ENCODE measurements around the gene CEBPZ.

The CEBPZ gene

GRCh38 chr2:37250869-37251740 is 19.7 kb upstream of the CEBPZ start:
- DNase-seq (ENCODE audit: low spot score) (no peak), ATAC-seq (ENCODE audit: low read depth) (no peak)
- Histone ChIP-seq H3K9me3 (ENCODE audit: severe bottlenecking) (no peaks in the 10 kb centered on the region), H3K4me1 (ENCODE audit: insufficient read depth, poor library complexity, severe bottlenecking) (no peaks in the 10 kb centered on the region), H3K27me3 (ENCODE audit: insufficient read depth, poor library complexity, severe bottlenecking) (no peaks in the 10 kb centered on the region), H3K36me3 (ENCODE audit: low read depth) (peaks cover 99% of the 10 kb centered on the region), H3K4me3 (ENCODE audit: severe bottlenecking) (no peak overlapping the region), H3K27ac (ENCODE audit: poor library complexity, severe bottlenecking) (no peak overlapping the region)
- no peak for TF ChIP-seq CTCF (IDR thresholded peaks at IDR 0.05; ENCODE audit: poor library complexity, severe bottlenecking)

GRCh38 chr2:37246205-37246604 is 14.8 kb upstream of the CEBPZ start:
- H3K4me3 ChIP-seq (ENCODE audit: severe bottlenecking), result no peak overlapping the region
- TF ChIP-seq CTCF (IDR thresholded peaks at IDR 0.05; ENCODE audit: poor library complexity, severe bottlenecking), result no peak
- ATAC-seq (ENCODE audit: low read depth) (no peak), DNase-seq (ENCODE audit: low spot score) (no peak)
- no peaks in the 10 kb centered on the region for H3K4me1 ChIP-seq (ENCODE audit: insufficient read depth, poor library complexity, severe bottlenecking)
- no peaks in the 10 kb centered on the region for H3K9me3 ChIP-seq (ENCODE audit: severe bottlenecking)
- no peak overlapping the region for H3K27ac ChIP-seq (ENCODE audit: poor library complexity, severe bottlenecking)
- H3K36me3 ChIP-seq (ENCODE audit: low read depth), result peaks cover 90% of the 10 kb centered on the region
- no peaks in the 10 kb centered on the region for H3K27me3 ChIP-seq (ENCODE audit: insufficient read depth, poor library complexity, severe bottlenecking)

- ATAC-seq (ENCODE audit: low read depth), result no peak
Measured at GRCh38 chr2:37244755-37245154, 13.4 kb upstream of the CEBPZ start.

GRCh38 chr2:37244017-37244416 is 12.6 kb upstream of the CEBPZ start:
- no peak overlapping the region for H3K4me3 ChIP-seq (ENCODE audit: severe bottlenecking)
- DNase-seq (ENCODE audit: low spot score), result no peak
- H3K36me3 ChIP-seq (ENCODE audit: low read depth), result peaks cover 86% of the 10 kb centered on the region
- no peak for ATAC-seq (ENCODE audit: low read depth)
- H3K27me3 ChIP-seq (ENCODE audit: insufficient read depth, poor library complexity, severe bottlenecking), result no peaks in the 10 kb centered on the region
- H3K27ac ChIP-seq (ENCODE audit: poor library complexity, severe bottlenecking), result no peak overlapping the region
- H3K9me3 ChIP-seq (ENCODE audit: severe bottlenecking), result no peaks in the 10 kb centered on the region
- TF ChIP-seq CTCF (IDR thresholded peaks at IDR 0.05; ENCODE audit: poor library complexity, severe bottlenecking), result no peak
- no peaks in the 10 kb centered on the region for H3K4me1 ChIP-seq (ENCODE audit: insufficient read depth, poor library complexity, severe bottlenecking)

More at GRCh38 chr2:37244755-37245154, 13.4 kb upstream of the CEBPZ start:
- no peak overlapping the region for H3K4me3 ChIP-seq (ENCODE audit: severe bottlenecking)
- no peak for DNase-seq (ENCODE audit: low spot score)
- H3K27me3 ChIP-seq (ENCODE audit: insufficient read depth, poor library complexity, severe bottlenecking), result no peaks in the 10 kb centered on the region
- no peaks in the 10 kb centered on the region for H3K4me1 ChIP-seq (ENCODE audit: insufficient read depth, poor library complexity, severe bottlenecking)
- TF ChIP-seq CTCF (IDR thresholded peaks at IDR 0.05; ENCODE audit: poor library complexity, severe bottlenecking), result no peak
- peaks cover 87% of the 10 kb centered on the region for H3K36me3 ChIP-seq (ENCODE audit: low read depth)
- no peak overlapping the region for H3K27ac ChIP-seq (ENCODE audit: poor library complexity, severe bottlenecking)
- H3K9me3 ChIP-seq (ENCODE audit: severe bottlenecking), result no peaks in the 10 kb centered on the region

- no peaks in the 10 kb centered on the region for H3K4me1 ChIP-seq (ENCODE audit: insufficient read depth, poor library complexity, severe bottlenecking)
- no peak overlapping the region for H3K27ac ChIP-seq (ENCODE audit: poor library complexity, severe bottlenecking)
- no peaks in the 10 kb centered on the region for H3K27me3 ChIP-seq (ENCODE audit: insufficient read depth, poor library complexity, severe bottlenecking)
- H3K36me3 ChIP-seq (ENCODE audit: low read depth), result peaks cover 84% of the 10 kb centered on the region
- ATAC-seq (ENCODE audit: low read depth), result no peak
- no peaks in the 10 kb centered on the region for H3K9me3 ChIP-seq (ENCODE audit: severe bottlenecking)
- H3K4me3 ChIP-seq (ENCODE audit: severe bottlenecking), result no peak overlapping the region
- DNase-seq (ENCODE audit: low spot score), result no peak
- no peak for TF ChIP-seq CTCF (IDR thresholded peaks at IDR 0.05; ENCODE audit: poor library complexity, severe bottlenecking)
Measured at GRCh38 chr2:37243435-37243834, 12.0 kb upstream of the CEBPZ start.
